SK-N-SH (cell line): ENCODE data around the gene SORL1. TPM values are rescaled to one million over a fixed set of nuclear protein-coding genes. Genes with fewer than 3 reads are reported as not detected.

Experiments used
- CTCF ChIA-PET: fragments of 300-600, 350-600 bp; formaldehyde crosslinking; extraction: SDS; loops from one replicate; lab custom pipeline; 2021; lab: Yijun Ruan, JAX
- POLR2A ChIA-PET: fragments of 350-600 bp; sonication (Branson Sonifier 250); formaldehyde crosslinking; extraction: SDS; loops from one replicate; lab custom pipeline; 2020; ENCODE audit warnings: antibody characterized with exemption, inconsistent platforms; lab: Yijun Ruan, JAX
- DNase-seq: peaks from one replicate; pipeline ENCODE4 v3.0.0; 2012
- H2AFZ ChIP-seq: fragments of 200-600 bp; sonication (generic); 2 replicates; pipeline ENCODE4 v1.8.1; 2016; ENCODE audit warnings: antibody characterized with exemption, mild to moderate bottlenecking, low read depth
- H3F3A ChIP-seq: fragments of 200-600 bp; sonication (generic); replicated peaks from 2 replicates; pipeline ENCODE3; 2016; ENCODE audit warnings: antibody characterized with exemption, mild to moderate bottlenecking; ENCODE audit not compliant: insufficient read depth
- H3K27ac ChIP-seq, 2 experiments: fragments of 200-500 bp in 1 of 2; fragments of 200-600 bp in 1 of 2; sonication (Bioruptor generic) in 1 of 2; sonication (generic), shearing (Covaris generic) in 1 of 2; 2 replicates each; pipeline versions ENCODE4 v1.5.1 to v1.6.1; 2014 to 2016; ENCODE audit warnings: low read depth in 2 of 2, inconsistent platforms in 1 of 2, low read length in 1 of 2, mild to moderate bottlenecking in 1 of 2, mixed read lengths in 1 of 2
- H3K27me3 ChIP-seq: fragments of 200-600 bp; sonication (generic), shearing (Covaris generic); 2 replicates; pipeline ENCODE4 v1.6.1; 2016; ENCODE audit warnings: mixed run types; ENCODE audit not compliant: insufficient read depth
- H3K36me3 ChIP-seq, 2 experiments: fragments of 200-500 bp in 1 of 2; fragments of 200-600 bp in 1 of 2; sonication (Bioruptor generic) in 1 of 2; sonication (generic) in 1 of 2; replicated peaks in 1 of 2; 2 replicates each; pipeline versions ENCODE3 to v1.5.1; 2014 to 2016; ENCODE audit warnings: low read length in 1 of 2, mild to moderate bottlenecking in 1 of 2; ENCODE audit not compliant: insufficient read depth in 2 of 2, control insufficient read depth in 1 of 2
- H3K4me1 ChIP-seq, 2 experiments: fragments of 200-500 bp in 1 of 2; fragments of 200-600 bp in 1 of 2; sonication (Bioruptor generic) in 1 of 2; sonication (generic), shearing (Covaris generic) in 1 of 2; 2 replicates each; pipeline versions ENCODE4 v1.5.1 to v1.6.1; 2014 to 2016; ENCODE audit warnings: low read depth in 1 of 2, low read length in 1 of 2, mixed run types in 1 of 2; ENCODE audit not compliant: insufficient read depth in 2 of 2, control insufficient read depth in 1 of 2
- H3K4me2 ChIP-seq: fragments of 200-600 bp; sonication (generic), shearing (Covaris generic); 2 replicates; pipeline ENCODE4 v1.6.1; 2017; ENCODE audit warnings: mixed run types
- H3K4me3 ChIP-seq, 2 experiments: fragments of 200-500 bp in 1 of 2; fragments of 200-600 bp in 1 of 2; sonication (Bioruptor generic) in 1 of 2; sonication (generic), shearing (Covaris generic) in 1 of 2; 2 replicates each; pipeline versions ENCODE4 v1.5.1 to v1.8.1; 2014 to 2016; ENCODE audit warnings: low read depth in 2 of 2, inconsistent platforms in 1 of 2, low read length in 1 of 2, mild to moderate bottlenecking in 1 of 2, mixed read lengths in 1 of 2, moderate library complexity in 1 of 2
- H3K79me2 ChIP-seq: fragments of 200-600 bp; sonication (generic); 2 replicates; pipeline ENCODE4 v1.8.1; 2017; ENCODE audit warnings: mild to moderate bottlenecking; ENCODE audit not compliant: insufficient read depth
- H3K9ac ChIP-seq: fragments of 200-600 bp; sonication (generic); 2 replicates; pipeline ENCODE4 v1.6.1; 2017; ENCODE audit warnings: mixed run types
- H3K9me2 ChIP-seq: fragments of 200-600 bp; sonication (generic); 2 replicates; pipeline ENCODE4 v1.6.1; 2017; ENCODE audit warnings: mixed run types
- H3K9me3 ChIP-seq: fragments of 200-600 bp; sonication (generic); 2 replicates; pipeline ENCODE4 v1.6.1; 2017; ENCODE audit warnings: mixed run types, mild to moderate bottlenecking, moderate library complexity
- H4K20me1 ChIP-seq: fragments of 200-600 bp; sonication (generic); 2 replicates; pipeline ENCODE4 v1.6.1; 2017; ENCODE audit warnings: mild to moderate bottlenecking, mixed run types; ENCODE audit not compliant: insufficient read depth
- CHD2 ChIP-seq: fragments of 150-350 bp; IDR thresholded peaks from 2 replicates; pipeline ENCODE4 v1.6.1; 2018; ENCODE audit warnings: low read length; ENCODE audit not compliant: partially characterized antibody
- CTCF ChIP-seq: fragments of 200-600 bp; sonication (generic); IDR thresholded peaks from 2 replicates; pipeline ENCODE4 v1.6.1; 2017; ENCODE audit warnings: antibody characterized with exemption, mild to moderate bottlenecking, moderate library complexity
- ELF1 ChIP-seq: IDR thresholded peaks from 2 replicates; pipeline ENCODE4 v1.4.0; 2012
- GABPA ChIP-seq: IDR thresholded peaks from 2 replicates; pipeline ENCODE4 v1.4.0; 2012; ENCODE audit warnings: low read depth, mild to moderate bottlenecking
- JUND ChIP-seq: IDR thresholded peaks from 2 replicates; pipeline ENCODE4 v1.4.0; 2012
- MEF2A ChIP-seq: IDR thresholded peaks from 2 replicates; pipeline ENCODE4 v1.4.0; 2012; ENCODE audit warnings: low read depth, borderline replicate concordance
- MXI1 ChIP-seq: IDR thresholded peaks from 2 replicates; pipeline ENCODE4 v1.6.1; 2012; ENCODE audit warnings: mild to moderate bottlenecking, low read depth, low read length, improper control_type of control experiment
- NRF1 ChIP-seq: IDR thresholded peaks from 2 replicates; pipeline ENCODE4 v1.6.1; 2012; ENCODE audit warnings: low read depth, mild to moderate bottlenecking, low read length
- RAD21 ChIP-seq: IDR thresholded peaks from 2 replicates; pipeline ENCODE4 v1.6.1; 2012; ENCODE audit warnings: mild to moderate bottlenecking, low read length
- RCOR1 ChIP-seq: fragments of 150-350 bp; IDR thresholded peaks from 2 replicates; pipeline ENCODE4 v1.6.1; 2017; ENCODE audit warnings: antibody characterized with exemption, low read length
- RFX5 ChIP-seq: IDR thresholded peaks from 2 replicates; pipeline ENCODE4 v1.6.1; 2012; ENCODE audit warnings: mild to moderate bottlenecking, improper control_type of control experiment, low read length
- SIN3A ChIP-seq: IDR thresholded peaks from 2 replicates; pipeline ENCODE4 v1.6.1; 2012; ENCODE audit warnings: low read depth, mild to moderate bottlenecking, low read length, moderate library complexity, borderline replicate concordance
- SMC3 ChIP-seq: IDR thresholded peaks from 2 replicates; pipeline ENCODE4 v1.6.1; 2012; ENCODE audit warnings: low read depth, low read length, improper control_type of control experiment
- TAF1 ChIP-seq: IDR thresholded peaks from 2 replicates; pipeline ENCODE4 v1.6.1; 2012; ENCODE audit warnings: low read depth, mild to moderate bottlenecking, low read length, moderate library complexity, borderline replicate concordance
- USF1 ChIP-seq: IDR thresholded peaks from 2 replicates; pipeline ENCODE4 v1.4.0; 2012; ENCODE audit warnings: low read depth, borderline replicate concordance
- ZBTB33 ChIP-seq: IDR thresholded peaks from 2 replicates; pipeline ENCODE4 v1.4.0; 2012; ENCODE audit warnings: low read depth, borderline replicate concordance
- WGBS: methylation state at CpG from one replicate; pipeline ENCODE4 v1.1.6; 2017; ENCODE audit warnings: low lambda C conversion rate; 5-methylcytosine and 5-hydroxymethylcytosine counted together
- polyA plus RNA-seq, 3 experiments: library from polyadenylated mRNA; depleted of rRNA; stranded (reverse); fragments of >200 nt; gene quantifications; 2 replicates each; pipeline ENCODE4 v1.2.3, GENCODE V29; 2012

Gene SORL1
- polyA plus RNA-seq, 1 of the 3 experiments (the other 2 are of a cell fraction): 7.1 TPM

- Histone ChIP-seq H3K4me1 (peaks cover under 1 to 2% of the 10 kb centered on the region in 2 experiments; a peak in 2 of 4 replicates), H3K27ac (no peak overlapping the region), H2AFZ (no peak overlapping the region), H3K27me3 (no peaks in the 10 kb centered on the region; the same call in 1 of the 2 replicates), H3K36me3 (no peaks in the 10 kb centered on the region), H3F3A (no peaks in the 10 kb centered on the region), H3K9me3 (no peaks in the 10 kb centered on the region), H3K9ac (no peak overlapping the region), H4K20me1 (no peaks in the 10 kb centered on the region), H3K79me2 (no peaks in the 10 kb centered on the region), H3K4me2 (no peak overlapping the region), H3K4me3 (no peak overlapping the region), H3K9me2 (no peaks in the 10 kb centered on the region)
- WGBS: 79% methylated on average over 12 of the region's 12 CpGs
- peak; percentile 17 for DNase-seq
- TF ChIP-seq CTCF (no peak), CHD2 (no peak), USF1 (no peak), NRF1 (no peak), GABPA (no peak), RCOR1 (no peak), RFX5 (no peak), ZBTB33 (no peak), MEF2A (no peak)
- CTCF ChIA-PET: interaction anchor here (0.6 to 5.8 kb wide), 63 partner anchors 10 to 914 kb away, joined by 3 to 90 read pairs (median 5); partner anchors contain the start of genes SORL1 and SORL1-AS1
- POLR2A ChIA-PET: interaction anchor here (1.7 kb wide), 1 partner anchor 298 kb away, joined by 4 read pairs; the partner anchor contains the start of gene SC5D
These were observed 138.8 kb downstream of the SORL1 start for GRCh38 chr11:121590772-121591404.

GRCh38 chr11:121591405-121592033 lies 139.4 kb downstream of the SORL1 start:
- no peak overlapping the region for H3K4me3 ChIP-seq
- H3K79me2 ChIP-seq: no peaks in the 10 kb centered on the region
- H3K36me3 ChIP-seq: no peaks in the 10 kb centered on the region
- H3K9me3 ChIP-seq: no peaks in the 10 kb centered on the region
- H3K9me2 ChIP-seq: no peaks in the 10 kb centered on the region
- peak; percentile 78 for DNase-seq
- no peak overlapping the region for H3K27ac ChIP-seq
- H3K9ac ChIP-seq: no peak overlapping the region
- ChIA-PET CTCF (interaction anchor here (0.6 to 5.8 kb wide), 67 partner anchors 10 to 899 kb away, joined by 3 to 90 read pairs (median 4); partner anchors contain the start of genes SORL1 and SORL1-AS1), POLR2A (interaction anchor here (1.7 kb wide), 1 partner anchor 299 kb away, joined by 4 read pairs; the partner anchor contains the start of gene SC5D)
- peaks cover 2 to 7% of the 10 kb centered on the region in 2 experiments; a peak in 2 of 4 replicates for H3K4me1 ChIP-seq
- H4K20me1 ChIP-seq: no peaks in the 10 kb centered on the region
- no peak overlapping the region for H3K4me2 ChIP-seq
- no peak overlapping the region for H2AFZ ChIP-seq
- 12% methylated on average over 3 of the region's 3 CpGs for WGBS
- no peaks in the 10 kb centered on the region for H3F3A ChIP-seq
- no peaks in the 10 kb centered on the region; the same call in 1 of the 2 replicates for H3K27me3 ChIP-seq
- TF ChIP-seq CTCF: peak; percentile 86
- TF ChIP-seq ELF1: no peak
- peak; percentile 19 for TF ChIP-seq CHD2
- no peak for TF ChIP-seq TAF1
- TF ChIP-seq MXI1: no peak
- no peak for TF ChIP-seq ZBTB33
- no peak for TF ChIP-seq SIN3A
- peak; percentile 94 for TF ChIP-seq SMC3
- TF ChIP-seq JUND: no peak
- peak; percentile 98 for TF ChIP-seq RAD21
